Fibroblast of the aortic adventitia (primary cell): Measurements from ENCODE around the gene NUDT21. TPM values are rescaled to one million over a fixed set of nuclear protein-coding genes. Genes with fewer than 3 reads are reported as not detected.
A peak's percentile ranks its signal among the peaks of the same experiment; 100 is the strongest.

ENCODE experiments used
- DNase-seq: peaks from one replicate; pipeline ENCODE4 v3.0.0-alpha.2; 2010; ENCODE audit warnings: low read depth
- H3K4me3 ChIP-seq: 2 replicates; pipeline ENCODE4 v1.5.1; 2011; ENCODE audit warnings: low read depth, mild to moderate bottlenecking, control low read depth, low read length, moderate library complexity
- total RNA-seq: library from RNA; depleted of rRNA; stranded (reverse); fragments of >200 nt; gene quantifications from 2 replicates; pipeline ENCODE4 v1.2.3, GENCODE V29; 2012; ENCODE audit warnings: low replicate concordance
- TF ChIP-seq, protein P1 (sequence below): IDR thresholded peaks from 2 replicates; pipeline ENCODE4 v1.5.1; 2011; ENCODE audit warnings: mild to moderate bottlenecking, low read length, control low read depth, inconsistent platforms; ENCODE audit not compliant: insufficient read depth

The NUDT21 gene
- total RNA-seq, 1 donor = 116 TPM

DNA sequence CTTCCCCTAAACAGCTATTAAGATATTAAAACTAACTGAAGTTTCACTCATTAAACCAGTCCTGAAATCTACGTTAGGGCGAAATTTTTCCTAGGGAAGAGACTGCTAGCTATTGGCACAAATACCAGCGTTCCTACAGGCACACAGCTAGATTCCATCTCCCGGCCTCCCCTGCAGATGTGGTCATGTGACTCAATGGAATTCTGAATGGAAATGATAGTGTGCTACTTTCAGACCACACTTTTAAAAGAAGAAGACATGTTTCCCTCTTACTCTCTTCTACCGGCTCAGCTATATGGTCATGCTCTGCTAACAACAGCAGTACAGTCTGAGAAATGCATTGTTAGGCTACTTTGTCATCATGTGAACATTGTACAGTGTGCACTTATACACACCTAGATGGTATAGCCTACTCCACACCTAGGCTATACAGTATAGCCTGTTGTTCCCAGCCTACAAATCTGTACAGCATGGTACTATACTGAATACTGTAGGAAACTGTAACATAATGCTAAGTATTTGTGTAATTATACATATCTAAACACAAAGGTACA, 31.6 kb upstream of the NUDT21 start:
- TF ChIP-seq, protein P1, sequence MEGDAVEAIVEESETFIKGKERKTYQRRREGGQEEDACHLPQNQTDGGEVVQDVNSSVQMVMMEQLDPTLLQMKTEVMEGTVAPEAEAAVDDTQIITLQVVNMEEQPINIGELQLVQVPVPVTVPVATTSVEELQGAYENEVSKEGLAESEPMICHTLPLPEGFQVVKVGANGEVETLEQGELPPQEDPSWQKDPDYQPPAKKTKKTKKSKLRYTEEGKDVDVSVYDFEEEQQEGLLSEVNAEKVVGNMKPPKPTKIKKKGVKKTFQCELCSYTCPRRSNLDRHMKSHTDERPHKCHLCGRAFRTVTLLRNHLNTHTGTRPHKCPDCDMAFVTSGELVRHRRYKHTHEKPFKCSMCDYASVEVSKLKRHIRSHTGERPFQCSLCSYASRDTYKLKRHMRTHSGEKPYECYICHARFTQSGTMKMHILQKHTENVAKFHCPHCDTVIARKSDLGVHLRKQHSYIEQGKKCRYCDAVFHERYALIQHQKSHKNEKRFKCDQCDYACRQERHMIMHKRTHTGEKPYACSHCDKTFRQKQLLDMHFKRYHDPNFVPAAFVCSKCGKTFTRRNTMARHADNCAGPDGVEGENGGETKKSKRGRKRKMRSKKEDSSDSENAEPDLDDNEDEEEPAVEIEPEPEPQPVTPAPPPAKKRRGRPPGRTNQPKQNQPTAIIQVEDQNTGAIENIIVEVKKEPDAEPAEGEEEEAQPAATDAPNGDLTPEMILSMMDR = no peak
- DNase-seq = no peak
- no peak overlapping the region for H3K4me3 ChIP-seq

DNA sequence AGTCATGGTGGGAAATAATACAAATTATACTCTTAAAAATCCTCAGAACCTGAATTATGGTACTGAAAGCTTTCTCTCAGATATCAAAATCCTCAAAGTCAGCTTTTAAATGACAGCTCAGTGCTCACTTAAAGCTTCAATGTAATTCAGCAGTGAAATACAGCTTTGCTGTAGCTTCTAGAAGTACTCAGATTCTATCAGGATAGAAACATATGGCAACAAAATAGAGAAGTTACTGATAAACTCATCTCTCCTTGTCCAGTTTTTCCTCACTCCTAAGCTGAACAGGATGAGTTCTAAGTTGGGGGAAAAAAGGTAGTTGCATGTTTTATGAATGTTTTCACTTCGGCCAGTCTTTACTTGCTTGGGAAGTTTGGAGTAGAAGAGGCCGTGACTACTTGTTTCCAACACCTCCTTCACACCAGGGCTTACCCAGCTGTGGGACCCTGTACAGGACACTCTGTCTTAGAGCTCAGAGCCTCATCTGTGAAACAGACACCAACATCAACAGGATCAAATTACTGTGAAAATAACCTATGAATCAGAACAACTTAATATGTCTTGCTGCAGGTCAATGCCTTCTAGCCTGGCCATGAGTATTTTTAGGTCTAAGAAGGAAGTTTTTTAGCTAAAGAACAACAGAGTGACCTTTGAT, 30.5 kb upstream of the NUDT21 start:
- TF ChIP-seq, protein P1 = no peak
- no peak for DNase-seq
- H3K4me3 ChIP-seq = no peak overlapping the region

DNA sequence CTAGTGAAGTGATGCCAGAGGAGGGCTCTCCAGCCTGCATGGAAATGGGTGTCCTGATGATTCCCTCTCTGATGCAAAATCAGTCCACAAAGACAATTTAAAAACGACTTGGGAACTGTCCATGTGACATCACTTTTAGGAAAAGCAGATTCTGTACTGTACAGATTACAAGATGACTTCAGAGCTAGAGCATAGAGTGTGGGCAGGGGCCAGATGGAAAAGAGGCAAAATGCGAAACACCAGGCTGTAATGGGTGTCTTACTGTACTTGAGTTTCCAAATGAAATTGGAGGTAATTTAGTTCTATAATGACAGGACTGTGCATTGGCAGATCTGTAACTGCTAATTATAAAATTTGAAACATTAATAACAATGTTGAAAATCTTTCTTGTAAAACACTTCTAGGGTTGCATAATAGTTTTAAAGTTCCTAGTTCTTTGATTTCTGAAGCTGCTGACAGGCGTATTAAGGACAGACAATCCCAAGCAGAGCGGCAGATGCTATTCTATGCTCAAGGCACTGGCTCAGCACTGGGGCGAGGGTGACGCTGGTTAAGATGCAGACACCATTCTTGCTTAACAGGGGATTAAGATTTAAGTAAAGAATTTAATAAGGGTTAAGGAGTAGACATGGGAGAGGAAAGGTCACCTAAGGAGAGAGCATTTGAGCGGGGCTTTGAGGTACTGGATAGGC, 29.8 kb upstream of the NUDT21 start:
- no peak for DNase-seq
- TF ChIP-seq, protein P1 = no peak
- H3K4me3 ChIP-seq = no peak overlapping the region

DNA sequence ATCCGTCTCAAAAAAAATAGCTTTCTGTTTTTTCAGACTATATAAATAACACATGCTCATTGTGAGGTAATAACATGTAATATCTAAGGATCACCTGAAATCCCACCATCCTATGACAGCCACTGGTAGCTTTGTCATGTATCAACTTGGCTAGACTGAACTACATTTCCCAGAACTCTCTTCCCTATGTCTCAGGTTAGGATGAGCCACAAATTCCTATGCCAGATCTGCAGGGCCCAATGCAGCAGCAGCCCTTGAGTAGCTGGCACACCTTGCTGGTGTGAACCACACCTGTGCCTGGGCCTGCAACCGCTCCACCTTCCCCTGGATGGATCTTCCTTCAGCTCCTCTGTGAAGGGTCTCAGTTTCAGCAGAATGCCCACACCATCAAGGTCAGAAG, 28.3 kb upstream of the NUDT21 start:
- DNase-seq = no peak
- TF ChIP-seq, protein P1 = no peak
- H3K4me3 ChIP-seq = no peak overlapping the region

DNA sequence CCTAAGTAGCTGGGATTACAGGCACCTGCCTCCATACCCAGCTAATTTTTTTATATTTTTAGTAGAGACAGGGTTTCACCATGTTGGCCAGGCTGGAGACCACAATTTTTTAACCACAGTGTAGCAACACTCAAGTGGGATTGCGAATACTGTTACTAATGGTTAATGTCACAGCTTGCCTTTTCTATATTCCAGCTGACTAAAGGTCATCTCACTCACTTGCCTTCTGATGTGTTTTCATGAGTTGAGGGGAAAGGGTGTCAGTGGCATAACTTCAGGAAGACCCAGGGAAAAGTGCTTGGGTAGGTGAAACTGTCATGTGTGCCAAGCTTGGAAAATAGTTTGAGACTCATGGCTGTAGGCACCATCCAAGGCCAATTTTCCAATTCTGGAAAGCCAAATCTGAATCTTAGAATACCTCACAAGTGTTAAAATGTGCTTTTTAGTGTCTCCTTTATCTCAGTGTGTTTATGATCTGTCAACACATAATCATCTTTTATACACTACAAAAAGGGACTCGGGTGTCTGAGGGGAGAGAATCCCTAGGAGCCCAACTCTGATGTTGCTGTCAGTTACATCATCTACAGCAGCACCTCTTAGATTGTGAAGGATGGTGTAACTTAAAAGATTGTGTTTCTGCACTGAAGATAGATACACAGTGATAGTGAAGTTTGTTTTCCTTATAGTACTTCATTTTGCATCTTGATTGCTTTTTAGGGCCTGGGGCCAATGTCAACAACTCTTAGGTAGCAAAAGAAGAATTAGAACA, 27.3 kb upstream of the NUDT21 start:
- H3K4me3 ChIP-seq = no peak overlapping the region
- DNase-seq = peak; percentile 51
- TF ChIP-seq, protein P1 = no peak

DNA sequence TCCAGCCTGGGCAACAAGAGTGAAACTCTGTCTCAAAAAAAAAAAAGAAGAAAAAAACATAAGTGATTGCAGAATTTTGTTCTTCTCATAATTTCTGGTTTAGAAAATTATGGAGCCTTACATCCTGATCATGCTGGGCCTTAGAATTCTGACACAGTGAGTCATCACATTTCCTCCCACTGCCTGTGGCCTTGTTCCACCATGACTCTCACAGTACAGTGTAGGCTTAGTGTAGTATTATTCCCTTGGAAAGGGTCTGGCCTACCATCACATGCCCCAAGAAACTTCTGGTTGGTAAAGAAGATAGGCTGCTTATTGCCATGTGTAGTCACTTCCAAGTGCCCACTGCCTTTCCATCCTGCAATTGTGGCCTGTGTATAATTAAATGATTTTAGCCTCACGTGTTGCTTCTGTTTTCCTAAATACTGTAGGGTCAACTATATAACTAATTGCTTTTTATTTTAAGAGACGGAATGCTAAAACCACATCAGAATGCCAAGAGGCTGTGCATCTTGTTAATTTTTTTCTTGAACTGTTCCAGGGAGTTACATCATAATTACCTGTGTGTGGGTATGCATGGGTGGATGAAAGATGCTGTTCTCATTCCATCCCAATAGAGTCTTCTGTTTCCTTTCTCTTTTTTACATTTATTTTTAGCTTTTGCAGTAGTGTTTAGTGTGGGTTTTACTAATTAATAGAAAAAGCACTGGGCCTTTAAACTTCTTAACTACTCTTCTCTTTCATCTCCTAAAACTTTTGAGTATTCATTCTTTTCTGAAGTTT, 26.2 kb upstream of the NUDT21 start:
- TF ChIP-seq, protein P1 = no peak
- H3K4me3 ChIP-seq = no peak overlapping the region

More for the DNA sequence above, 26.2 kb upstream of the NUDT21 start:
- peak; percentile 84 for DNase-seq
